ENCODE data around the gene MAB21L4.

The MAB21L4 gene

DNA sequence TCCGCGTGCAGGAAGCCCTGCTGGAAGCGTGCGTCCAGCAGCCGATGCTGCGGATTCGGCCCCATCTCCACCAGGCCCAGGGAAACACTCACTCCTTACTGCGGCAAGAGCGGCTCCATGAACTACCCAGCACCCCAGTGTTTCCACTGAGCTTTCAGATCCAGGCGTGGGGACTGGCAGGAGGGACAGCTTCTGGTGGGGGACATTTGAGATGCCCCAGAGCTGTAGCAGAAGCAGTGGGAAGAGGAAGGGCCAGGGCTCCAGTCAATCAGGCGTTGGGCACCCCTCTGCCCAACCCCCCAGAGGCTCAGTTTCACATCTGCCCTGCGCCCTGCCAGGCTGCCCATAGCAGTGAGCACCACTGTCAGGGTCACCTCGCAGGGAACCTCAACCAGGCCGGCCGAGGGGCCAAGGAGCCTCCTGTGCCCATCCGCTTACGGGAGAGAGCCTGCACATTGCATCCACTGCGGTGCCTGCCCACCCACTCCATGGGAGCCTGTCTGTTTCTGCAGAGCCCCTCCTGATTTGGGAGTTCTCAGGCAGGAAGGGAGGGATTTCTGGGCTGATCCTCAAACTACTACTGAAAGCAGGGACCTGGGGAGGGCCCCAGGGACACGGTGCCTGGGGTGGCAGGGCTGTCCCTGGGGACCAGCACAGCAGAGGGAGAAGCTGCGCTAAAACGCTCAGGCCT is 22.7 kb downstream of the MAB21L4 start:
- H3K4me3 ChIP-seq (ENCODE audit: low read depth, low read length), result no peak overlapping the region
- no peaks in the 10 kb centered on the region for H3K36me3 ChIP-seq
- no peak for TF ChIP-seq CTCF (IDR thresholded peaks at IDR 0.05; ENCODE audit: low read depth, low read length)
- H3K4me1 ChIP-seq, result no peaks in the 10 kb centered on the region
- no peaks in the 10 kb centered on the region for H3K27me3 ChIP-seq
- DNase-seq, result no peak
- H3K9me3 ChIP-seq, result no peaks in the 10 kb centered on the region

DNA sequence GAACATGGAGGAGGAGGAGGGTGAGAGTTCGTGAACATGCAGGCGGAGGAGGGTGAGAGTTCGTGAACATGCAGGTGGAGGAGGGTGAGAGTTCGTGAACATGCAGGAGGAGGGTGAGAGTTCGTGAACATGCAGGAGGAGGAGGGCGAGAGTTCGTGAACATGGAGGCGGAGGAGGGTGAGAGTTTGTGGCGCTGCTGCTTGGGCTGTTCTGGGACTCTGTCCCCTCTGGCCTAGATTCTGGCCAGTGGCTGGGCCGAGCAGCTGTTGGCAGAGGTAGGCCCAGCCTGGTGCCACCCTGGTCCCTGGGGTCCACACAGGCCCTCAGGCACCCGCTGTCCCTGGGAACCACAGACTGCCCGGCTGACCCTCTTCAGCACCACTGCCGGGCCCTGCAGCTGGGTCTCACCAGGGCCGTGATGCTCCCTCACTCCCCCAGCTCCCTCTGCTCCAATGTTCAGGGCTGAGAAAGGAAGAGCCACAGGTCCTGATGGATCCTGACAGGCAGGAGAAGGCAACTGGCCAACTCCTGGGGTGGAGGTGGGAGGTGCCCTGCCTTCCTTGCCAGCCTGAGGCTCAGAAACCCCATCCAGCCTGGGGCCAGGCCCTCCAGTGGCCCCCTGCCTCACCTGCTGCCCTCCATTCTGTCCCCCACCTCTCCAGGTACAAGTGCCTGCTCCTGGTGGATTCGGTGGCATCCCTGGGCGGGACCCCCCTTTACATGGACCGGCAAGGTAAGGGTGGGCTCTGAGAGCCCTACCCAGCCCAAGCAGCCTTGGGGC is 23.4 kb downstream of the MAB21L4 start:
- Histone ChIP-seq H3K4me1 (no peaks in the 10 kb centered on the region), H3K4me3 (ENCODE audit: low read depth, low read length) (no peak overlapping the region), H3K36me3 (no peaks in the 10 kb centered on the region), H3K9me3 (no peaks in the 10 kb centered on the region), H3K27me3 (no peaks in the 10 kb centered on the region)
- DNase-seq, result no peak
- no peak for TF ChIP-seq CTCF (IDR thresholded peaks at IDR 0.05; ENCODE audit: low read depth, low read length)

DNA sequence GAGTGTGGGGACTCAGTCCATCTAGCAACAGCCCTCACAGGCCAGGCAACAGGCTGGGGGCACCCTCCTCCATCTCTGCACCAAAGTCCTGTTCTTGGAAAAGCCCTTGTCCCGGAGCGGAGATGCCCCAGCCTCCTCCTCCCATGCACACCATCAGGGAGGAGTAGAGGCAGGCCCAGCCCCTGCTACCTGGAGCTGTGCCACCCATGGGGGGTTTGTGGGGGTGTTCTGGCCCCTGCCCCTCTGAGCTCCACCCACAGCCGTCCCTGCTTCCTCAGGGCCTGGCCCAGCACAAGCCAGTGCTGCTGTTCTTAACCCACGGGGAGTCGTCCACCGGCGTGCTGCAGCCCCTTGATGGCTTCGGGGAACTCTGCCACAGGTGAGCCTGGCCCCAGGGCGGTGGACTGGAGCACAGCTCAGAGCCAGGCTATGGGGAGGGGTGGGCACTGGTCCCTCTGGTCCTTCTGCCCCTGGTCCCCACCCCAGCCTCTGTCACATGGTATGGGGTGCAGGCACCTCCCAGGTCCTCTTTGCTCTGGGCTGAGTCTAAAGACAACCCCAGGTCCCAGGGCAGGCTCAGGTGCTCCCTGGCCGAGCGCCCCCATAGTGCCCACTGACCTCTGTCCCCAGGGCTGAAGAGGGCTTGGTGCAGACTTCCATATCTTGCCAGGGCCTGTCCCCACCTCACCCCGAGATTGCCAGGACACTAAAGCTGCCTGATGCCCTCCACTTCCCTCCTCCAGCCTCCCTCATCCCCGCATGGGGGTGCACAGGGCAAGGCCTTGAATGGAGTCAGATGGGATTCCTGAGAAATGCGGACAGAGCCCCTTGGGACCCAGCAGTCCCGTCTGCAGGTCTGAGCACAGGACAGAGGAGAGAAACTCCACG is 24.6 kb downstream of the MAB21L4 start:
- H3K4me3 ChIP-seq (ENCODE audit: low read depth, low read length), result no peak overlapping the region
- H3K4me1 ChIP-seq, result no peaks in the 10 kb centered on the region
- DNase-seq, result no peak
- H3K27me3 ChIP-seq, result no peaks in the 10 kb centered on the region
- no peaks in the 10 kb centered on the region for H3K9me3 ChIP-seq
- TF ChIP-seq CTCF (IDR thresholded peaks at IDR 0.05; ENCODE audit: low read depth, low read length), result no peak
- no peaks in the 10 kb centered on the region for H3K36me3 ChIP-seq

DNA sequence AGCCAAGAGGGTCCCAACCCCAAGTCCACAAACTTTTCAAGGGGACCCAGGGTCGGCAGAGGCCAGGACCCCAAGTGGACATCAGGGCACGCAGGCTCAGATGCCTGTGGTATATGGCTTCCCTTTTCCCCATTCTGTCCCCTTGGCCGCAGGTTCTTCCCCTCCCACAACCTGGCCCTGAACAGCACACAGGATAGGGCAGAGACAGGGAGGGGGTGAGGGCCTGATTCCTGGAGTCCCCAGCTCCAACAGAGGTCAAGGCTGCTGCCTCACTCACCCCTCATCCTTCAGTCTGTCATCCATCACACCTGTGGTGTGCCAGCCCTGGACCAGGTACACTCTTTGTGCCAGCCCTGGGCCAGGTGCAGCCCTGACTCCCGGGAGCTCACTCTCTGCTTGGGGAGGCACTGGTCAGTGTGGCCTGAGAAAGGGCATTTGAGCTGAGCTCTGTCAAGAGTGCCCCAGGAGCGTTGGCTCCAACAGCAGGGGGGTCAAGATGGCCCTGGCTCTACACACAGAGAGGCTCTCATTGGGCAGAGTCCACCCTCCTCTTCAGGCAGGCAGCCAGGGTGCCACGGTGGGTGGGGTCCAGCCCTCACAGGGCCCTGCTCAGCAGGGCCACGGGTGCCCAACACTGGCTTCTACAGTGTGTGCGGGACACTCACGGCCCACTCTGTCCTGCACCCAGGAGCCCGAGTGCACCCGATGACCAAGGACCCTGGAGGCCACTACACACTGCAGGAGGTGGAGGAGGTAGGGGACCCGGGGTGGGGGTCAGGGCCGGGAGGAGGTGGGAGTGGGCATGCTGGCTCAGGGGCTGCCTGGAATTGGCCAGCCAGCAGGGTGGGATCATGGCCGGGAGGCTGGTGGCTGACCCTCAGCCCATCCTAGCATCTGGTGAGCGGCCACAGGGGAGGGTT is 25.7 kb downstream of the MAB21L4 start:
- Histone ChIP-seq H3K9me3 (no peaks in the 10 kb centered on the region), H3K27me3 (no peaks in the 10 kb centered on the region), H3K4me3 (ENCODE audit: low read depth, low read length) (no peak overlapping the region), H3K36me3 (no peaks in the 10 kb centered on the region), H3K4me1 (no peaks in the 10 kb centered on the region)
- TF ChIP-seq CTCF (IDR thresholded peaks at IDR 0.05; ENCODE audit: low read depth, low read length), result no peak
- no peak for DNase-seq

DNA sequence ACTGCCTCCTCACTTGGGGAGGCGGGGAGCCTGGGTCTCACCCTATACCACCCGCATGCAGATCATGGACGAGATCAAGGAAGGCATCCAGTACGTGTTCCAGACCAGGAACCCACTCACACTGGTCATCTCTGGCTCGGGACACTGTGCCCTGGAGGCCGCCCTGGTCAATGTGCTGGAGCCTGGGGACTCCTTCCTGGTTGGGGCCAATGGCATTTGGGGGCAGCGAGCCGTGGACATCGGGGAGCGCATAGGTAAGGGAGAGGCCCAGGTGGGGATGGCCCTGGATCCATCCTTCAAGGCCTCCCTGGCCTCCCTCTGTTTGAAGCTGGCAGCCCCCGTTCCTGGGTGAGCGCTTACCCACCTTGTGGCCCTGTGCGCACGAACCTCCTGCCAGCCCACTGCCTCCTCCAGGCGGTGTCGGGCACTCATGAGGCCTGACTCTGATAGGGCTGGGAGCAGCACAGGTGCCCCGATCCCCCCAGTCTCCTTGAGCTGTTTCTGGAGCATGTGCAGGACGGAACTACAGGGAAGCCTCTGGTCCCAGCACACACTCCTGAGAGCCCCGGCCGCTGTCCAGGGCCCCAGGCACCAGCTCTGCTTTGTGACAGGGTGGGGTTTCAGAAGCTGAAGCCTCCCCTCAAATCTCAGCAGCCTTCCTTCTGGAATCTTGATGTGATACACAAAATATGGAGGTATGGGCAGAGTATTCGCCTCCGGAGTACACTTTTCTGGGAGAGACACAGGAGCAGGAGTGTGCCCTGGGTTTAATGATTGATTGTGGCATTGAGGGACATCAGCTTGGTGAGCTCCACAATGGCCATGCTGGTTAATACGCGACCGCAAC is 26.6 kb downstream of the MAB21L4 start:
- no peak overlapping the region for H3K4me3 ChIP-seq (ENCODE audit: low read depth, low read length)

More for the DNA sequence above, 26.6 kb downstream of the MAB21L4 start:
- no peaks in the 10 kb centered on the region for H3K36me3 ChIP-seq
- H3K27me3 ChIP-seq, result no peaks in the 10 kb centered on the region
- DNase-seq, result no peak
- H3K4me1 ChIP-seq, result no peaks in the 10 kb centered on the region
- no peak for TF ChIP-seq CTCF (IDR thresholded peaks at IDR 0.05; ENCODE audit: low read depth, low read length)
- no peaks in the 10 kb centered on the region for H3K9me3 ChIP-seq

All from BE2C (cell line).